ENCODE results near the gene ZNF607.
"Not testable (repeated sequence)": the region's sequence is repeated elsewhere in the genome, so short reads cannot be mapped to it uniquely, and the experiment has no call there.

The ZNF607 gene

GRCh38 chr19:37719111-37719926 lies at the start of gene ZNF607:
Gene ZNF607 (minus strand): TSS chr19:37719761. CDS start chr19:37711618, 8,143 bp downstream.
- peak; percentile 88 for DNase-seq

GRCh38 chr19:37763488-37763887 lies 43.9 kb upstream of the ZNF607 start:
- no peak for DNase-seq

DNA sequence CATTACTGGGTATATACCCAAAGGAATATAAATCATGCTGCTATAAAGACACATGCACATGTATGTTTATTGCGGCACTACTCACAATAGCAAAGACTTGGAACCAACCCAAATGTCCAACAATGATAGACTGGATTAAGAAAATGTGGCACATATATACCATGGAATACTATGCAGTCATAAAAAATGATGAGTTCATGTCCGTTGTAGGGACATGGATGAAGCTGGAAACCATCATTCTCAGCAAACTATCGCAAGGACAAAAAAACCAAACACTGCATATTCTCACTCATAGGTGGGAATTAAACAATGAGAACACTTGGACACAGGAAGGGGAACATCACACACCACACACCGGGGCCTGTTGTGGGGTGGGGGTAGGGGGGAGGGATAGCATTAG lies 38.1 kb upstream of the ZNF607 start:
- DNase-seq, result not testable (repeated sequence)

GRCh38 chr19:37738371-37738770 lies 18.8 kb upstream of the ZNF607 start:
- DNase-seq, result no peak

DNA sequence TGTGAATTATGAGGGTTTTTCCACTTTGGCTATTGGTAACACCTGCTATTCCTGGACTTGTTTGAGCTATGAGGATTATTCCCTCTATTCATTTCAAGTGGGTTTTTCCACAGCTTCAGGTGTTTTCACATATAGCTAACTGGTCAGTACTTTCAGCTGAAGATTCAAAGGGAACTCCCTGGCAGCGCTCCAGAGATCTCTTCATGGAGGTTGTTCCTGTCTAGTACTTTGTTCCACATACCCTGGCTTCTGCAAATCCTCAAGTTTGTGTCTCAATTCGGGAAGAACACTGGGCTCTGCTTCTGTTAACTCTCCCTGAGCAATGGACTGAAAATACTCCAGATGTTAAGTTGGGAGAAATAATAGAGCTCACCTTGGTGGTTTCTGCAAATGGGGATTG lies 5.6 kb upstream of the ZNF607 start:
- no peak for DNase-seq

- no peak for DNase-seq
Observed at GRCh38 chr19:37719927-37720265, 335 bp upstream of the ZNF607 start.

DNA sequence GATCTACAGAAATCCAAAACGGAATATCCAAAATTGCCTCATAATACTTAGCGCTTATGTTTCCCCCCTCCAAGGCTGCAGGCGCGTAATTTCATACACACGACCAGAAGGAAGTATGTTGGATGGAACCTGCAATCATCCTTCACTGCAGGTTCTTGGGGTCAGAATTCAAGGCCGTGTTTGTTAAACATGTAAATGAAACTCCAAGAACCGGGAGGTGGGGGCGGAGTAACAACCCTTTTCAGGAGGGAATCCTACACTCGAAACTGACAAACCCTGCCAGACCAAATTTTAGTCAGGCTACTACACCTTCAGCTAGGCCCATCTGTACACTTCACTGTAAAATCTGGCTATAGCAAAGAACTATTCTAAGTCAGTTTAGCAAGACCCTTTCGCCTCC lies 1.3 kb downstream of the ZNF607 start:
- DNase-seq, result no peak

DNA sequence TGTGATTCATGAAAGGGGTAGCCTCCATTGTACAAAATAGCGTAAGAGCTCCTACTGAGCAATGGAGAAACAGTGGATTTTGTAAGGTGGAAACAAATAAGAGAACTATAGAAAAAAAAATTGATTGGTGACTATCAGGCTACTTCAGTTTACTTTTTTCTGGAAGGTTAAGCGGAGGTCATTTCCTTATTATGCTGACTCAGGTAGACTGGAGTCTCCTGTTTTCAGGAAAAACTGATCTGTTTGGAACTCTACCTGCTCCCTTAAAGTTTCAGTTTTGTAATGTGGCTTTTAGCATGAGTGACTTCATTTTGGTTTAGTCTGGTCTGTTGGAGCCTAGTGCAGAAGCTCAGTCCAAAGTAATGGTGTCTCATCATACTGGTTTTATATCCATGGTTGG lies 3.4 kb downstream of the ZNF607 start:
- no peak for DNase-seq

- no peak for DNase-seq
Observed at GRCh38 chr19:37706052-37706605, 13.4 kb downstream of the ZNF607 start.

DNA sequence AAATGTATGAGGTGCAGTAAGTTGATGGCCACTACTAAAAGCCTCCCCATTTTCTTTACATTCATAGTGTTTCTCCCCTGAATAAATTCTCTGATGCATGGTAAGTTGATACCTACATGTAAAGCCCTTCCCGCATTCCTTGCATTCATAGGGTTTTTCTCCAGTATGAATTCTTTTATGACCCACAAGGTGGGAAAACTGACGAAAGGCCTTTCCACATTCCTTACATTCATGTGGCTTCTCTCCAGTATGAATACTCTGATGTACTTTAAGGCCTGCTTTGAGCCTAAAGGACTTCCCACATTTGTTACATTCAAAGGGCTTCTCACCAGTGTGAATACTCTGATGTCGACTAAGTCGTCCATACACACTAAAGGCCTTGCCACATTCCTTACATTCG lies 20.5 kb downstream of the ZNF607 start:
- DNase-seq, result no peak

- no peak for DNase-seq
Observed at GRCh38 chr19:37698216-37698615, 21.3 kb downstream of the ZNF607 start.

GRCh38 chr19:37695144-37695899 lies 24.2 kb downstream of the ZNF607 start:
- DNase-seq, result no peak

GRCh38 chr19:37692956-37693620 lies 26.5 kb downstream of the ZNF607 start:
- DNase-seq, result no peak

DNA sequence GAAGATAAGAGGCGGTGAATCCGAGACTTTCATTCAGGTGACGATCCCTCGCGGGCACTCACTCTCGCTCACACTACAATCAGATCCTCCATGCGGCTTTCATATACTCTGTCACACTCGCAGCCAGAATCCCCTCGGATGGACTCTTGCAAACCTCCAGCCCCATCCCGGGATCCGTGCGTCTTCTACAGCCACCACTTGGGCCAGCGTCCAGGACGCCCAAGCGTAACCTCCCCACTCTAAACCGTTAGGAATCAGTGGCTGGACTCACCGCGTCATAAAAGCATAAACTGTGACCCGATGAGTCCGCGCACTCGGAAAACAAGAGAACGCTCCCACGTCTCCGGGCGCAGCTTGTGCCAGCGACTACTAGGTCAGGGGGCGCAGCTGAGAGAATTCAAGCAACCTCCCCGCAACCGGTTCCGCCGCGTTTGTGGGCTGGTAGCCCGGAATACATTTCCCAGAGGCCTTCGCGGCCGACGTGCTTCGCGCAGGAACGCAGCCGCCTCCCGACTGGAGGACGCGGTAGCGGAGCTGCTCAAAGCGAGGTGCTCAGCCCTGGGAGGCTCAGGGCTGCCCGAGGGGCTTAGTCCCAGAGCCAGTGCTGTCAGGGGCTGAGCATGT lies 27.6 kb downstream of the ZNF607 start:
- peak; percentile 84 for DNase-seq

DNA sequence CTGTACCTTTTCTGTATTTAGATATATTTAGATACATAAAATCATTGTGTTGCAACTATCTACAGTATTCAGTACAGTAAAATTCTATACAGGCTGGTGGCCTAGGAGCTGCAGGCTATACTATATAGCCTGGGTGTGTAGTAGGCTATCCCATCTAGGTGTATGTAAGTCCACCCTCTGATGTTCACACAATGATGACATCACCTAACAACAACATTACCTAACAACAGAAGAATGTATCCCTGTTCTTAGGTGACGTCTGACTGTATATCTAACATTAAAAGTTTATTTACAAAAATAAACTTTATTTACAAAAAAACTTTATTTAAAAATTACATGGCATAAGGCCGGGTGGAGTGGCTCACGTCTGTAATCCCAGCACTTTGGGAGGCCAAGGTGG lies 36.0 kb downstream of the ZNF607 start:
- DNase-seq, result no peak

DNA sequence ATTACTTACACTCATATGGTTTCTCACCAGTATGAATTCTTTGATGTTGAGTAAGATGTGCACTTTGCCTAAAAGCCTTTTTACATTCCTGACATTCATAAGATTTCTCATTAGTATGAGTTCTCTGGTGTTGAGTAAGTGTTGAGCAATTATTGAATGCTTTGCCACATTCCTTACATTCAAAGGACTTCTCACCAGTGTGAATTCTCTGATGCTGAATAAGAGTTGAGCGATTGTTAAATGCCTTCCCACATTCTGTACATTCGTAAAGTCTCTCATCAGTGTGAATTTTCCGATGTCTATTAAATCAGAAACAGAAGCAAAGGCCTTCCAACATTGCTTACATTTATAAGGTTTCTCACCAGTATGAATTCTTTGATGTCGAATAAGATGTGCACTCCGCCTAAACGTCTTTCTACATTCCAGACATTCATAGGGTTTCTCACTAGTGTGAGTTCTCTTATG lies 50.1 kb downstream of the ZNF607 start:
- DNase-seq, result no peak

- not testable (repeated sequence) for DNase-seq
Observed at GRCh38 chr19:37657157-37657556, 62.4 kb downstream of the ZNF607 start.

GRCh38 chr19:37655689-37656371 lies 63.7 kb downstream of the ZNF607 start:
- peak; percentile 84 for DNase-seq

GRCh38 chr19:37655301-37655688 lies 64.3 kb downstream of the ZNF607 start, which contains the start of gene ZFP30:
Gene ZFP30 (minus strand): TSS chr19:37655465. CDS start chr19:37647822, 7,643 bp downstream.
- DNase-seq, result peak; percentile 73

DNA sequence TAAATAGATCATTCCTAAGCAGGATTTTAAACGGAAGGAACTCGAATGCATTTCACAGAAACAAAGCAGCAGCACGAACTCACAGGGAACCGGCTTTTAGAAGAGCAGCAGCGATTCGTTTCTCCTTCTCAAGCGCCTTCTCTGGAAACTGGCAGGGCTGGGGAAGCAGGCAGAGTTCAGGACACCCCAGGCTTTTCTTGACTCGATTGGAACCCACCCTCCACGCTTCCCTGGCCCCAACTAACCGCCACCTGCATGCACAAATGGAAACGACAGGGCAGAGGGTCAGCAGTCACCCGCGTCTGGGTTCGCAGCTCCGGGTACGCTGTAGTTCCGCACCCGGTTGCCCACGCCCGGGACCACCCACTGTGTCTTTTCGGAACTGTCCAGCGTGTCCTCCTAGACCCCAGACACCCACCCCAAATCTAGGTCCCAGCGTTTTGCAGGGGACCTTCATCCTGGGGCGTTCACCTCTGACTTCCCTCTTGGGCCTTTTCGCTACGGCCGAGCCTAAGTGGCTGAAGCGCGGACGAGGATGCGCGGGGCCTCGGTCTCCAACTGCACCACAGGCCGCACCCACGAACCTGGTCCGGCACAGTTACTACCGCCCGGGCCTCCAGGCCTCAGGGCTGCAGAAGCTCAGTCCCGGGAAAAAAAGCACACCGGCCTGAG lies 64.8 kb downstream of the ZNF607 start:
- peak; percentile 16 for DNase-seq

DNA sequence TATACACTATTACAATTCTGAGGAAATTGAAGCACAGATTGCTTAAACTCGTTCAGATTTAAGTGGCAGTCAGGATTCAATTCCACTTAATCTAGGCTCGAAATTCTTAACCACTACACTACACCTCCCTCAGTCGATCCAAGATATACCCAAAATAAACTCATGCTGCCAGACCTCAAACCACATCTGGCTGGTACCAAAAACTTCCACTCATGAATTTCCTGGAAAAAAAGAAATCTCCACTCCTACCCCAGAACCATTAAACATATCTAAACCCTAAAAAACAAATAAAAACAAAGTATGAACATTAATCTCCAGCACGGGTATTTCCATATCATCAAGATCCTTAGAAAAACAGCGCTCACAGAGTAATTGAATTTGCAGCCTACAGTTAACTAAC lies 65.4 kb downstream of the ZNF607 start:
- DNase-seq, result peak; percentile 1
